GM21786 (cell line): ENCODE results near the gene TMEM237.

ENCODE experiments used
- ATAC-seq: cut with Tn5 transposase; IDR thresholded peaks from one replicate; pipeline ENCODE4 v1.9.1; 2021; ENCODE audit not compliant: unreplicated experiment

The TMEM237 gene

GRCh38 chr2:201642579-201643215 lies 606 bp downstream of the TMEM237 start:
- ATAC-seq: peak; percentile 64

GRCh38 chr2:201642086-201642578 lies 1.2 kb downstream of the TMEM237 start:
- ATAC-seq: peak; percentile 28

- no peak for ATAC-seq
Measured at GRCh38 chr2:201639205-201639604, 4.1 kb downstream of the TMEM237 start.

- no peak for ATAC-seq
Measured at GRCh38 chr2:201638326-201638725, 5.0 kb downstream of the TMEM237 start.

- no peak for ATAC-seq
Measured at GRCh38 chr2:201633661-201634249, 9.5 kb downstream of the TMEM237 start.

GRCh38 chr2:201631041-201631440 lies 12.3 kb downstream of the TMEM237 start:
- no peak for ATAC-seq

- ATAC-seq: no peak
Measured at GRCh38 chr2:201630577-201630976, 12.7 kb downstream of the TMEM237 start.

- no peak for ATAC-seq
Measured at GRCh38 chr2:201628545-201628944, 14.8 kb downstream of the TMEM237 start.

GRCh38 chr2:201622306-201622970 lies 20.9 kb downstream of the TMEM237 start:
- no peak for ATAC-seq

GRCh38 chr2:201621293-201621999 lies 21.9 kb downstream of the TMEM237 start:
- ATAC-seq: no peak

- no peak for ATAC-seq
Measured at GRCh38 chr2:201618744-201619662, 24.3 kb downstream of the TMEM237 start.

GRCh38 chr2:201608021-201608420 lies 35.3 kb downstream of the TMEM237 start:
- no peak for ATAC-seq

- ATAC-seq: no peak
Measured at GRCh38 chr2:201607568-201607967, 35.7 kb downstream of the TMEM237 start.

GRCh38 chr2:201600906-201601305 lies 42.4 kb downstream of the TMEM237 start:
- ATAC-seq: no peak

- ATAC-seq: no peak
Measured at GRCh38 chr2:201597397-201597796, 45.9 kb downstream of the TMEM237 start.

- ATAC-seq: no peak
Measured at GRCh38 chr2:201580486-201580885, 62.8 kb downstream of the TMEM237 start.

GRCh38 chr2:201579536-201579935 lies 63.8 kb downstream of the TMEM237 start:
- no peak for ATAC-seq

GRCh38 chr2:201575971-201576370 lies 67.3 kb downstream of the TMEM237 start:
- ATAC-seq: no peak

- no peak for ATAC-seq
Measured at GRCh38 chr2:201574766-201575165, 68.5 kb downstream of the TMEM237 start.

GRCh38 chr2:201572846-201573508 lies 70.3 kb downstream of the TMEM237 start:
- ATAC-seq: peak; percentile 74
